Osteoblast (primary cell): ENCODE results near the gene EPM2AIP1. TPM values are rescaled to one million over a fixed set of nuclear protein-coding genes. Genes with fewer than 3 reads are reported as not detected.

Experiments used
- DNase-seq: peaks from one replicate; pipeline ENCODE4 v3.0.0; 2011; ENCODE audit warnings: low spot score, mixed read lengths; ENCODE audit not compliant: insufficient read length; ENCODE audit errors: missing footprints
- H2AFZ ChIP-seq: 2 replicates; pipeline ENCODE4 v1.6.0; 2011; ENCODE audit warnings: mild to moderate bottlenecking, low read length
- H3K27ac ChIP-seq: 2 replicates; pipeline ENCODE4 v1.5.1; 2011; ENCODE audit warnings: mild to moderate bottlenecking, low read depth, low read length, moderate library complexity
- H3K27me3 ChIP-seq: 2 replicates; pipeline ENCODE4 v1.6.0; 2012; ENCODE audit warnings: mild to moderate bottlenecking, control low read depth, inconsistent platforms, low read length, moderate library complexity; ENCODE audit not compliant: insufficient read depth
- H3K36me3 ChIP-seq: 2 replicates; pipeline ENCODE4 v1.5.1; 2011; ENCODE audit warnings: mild to moderate bottlenecking, low read length, control low read depth, moderate library complexity; ENCODE audit not compliant: insufficient read depth
- H3K4me1 ChIP-seq: 2 replicates; pipeline ENCODE4 v1.5.1; 2011; ENCODE audit warnings: mild to moderate bottlenecking, low read length, control low read depth, moderate library complexity; ENCODE audit not compliant: insufficient read depth
- H3K4me2 ChIP-seq: 2 replicates; pipeline ENCODE4 v1.6.0; 2011; ENCODE audit warnings: mild to moderate bottlenecking, low read length; ENCODE audit not compliant: insufficient read depth
- H3K4me3 ChIP-seq: fragments of 200-600 bp; sonication (generic); 3 replicates; pipeline ENCODE4 v1.5.1; 2012; ENCODE audit warnings: mild to moderate bottlenecking, low read length, inconsistent platforms; ENCODE audit not compliant: insufficient read depth
- H3K79me2 ChIP-seq: 2 replicates; pipeline ENCODE4 v1.6.0; 2012; ENCODE audit warnings: mild to moderate bottlenecking, low read length, control low read depth, inconsistent platforms; ENCODE audit not compliant: insufficient read depth
- H3K9me3 ChIP-seq: 2 replicates; pipeline ENCODE4 v1.5.1; 2011; ENCODE audit warnings: low read depth, low read length, control low read depth
- H4K20me1 ChIP-seq: 2 replicates; pipeline ENCODE4 v1.6.0; 2012; ENCODE audit warnings: mild to moderate bottlenecking, low read length, control low read depth; ENCODE audit not compliant: insufficient read depth
- total RNA-seq: library from RNA; depleted of rRNA; stranded (reverse); fragments of >200 nt; gene quantifications from 2 replicates; pipeline ENCODE4 v1.2.3, GENCODE V29; 2012
- TF ChIP-seq, protein P1 (sequence below): IDR thresholded peaks from 2 replicates; pipeline ENCODE4 v1.5.1; 2011; ENCODE audit warnings: mild to moderate bottlenecking, low read depth, low read length, moderate library complexity; ENCODE audit errors: extremely low read depth

The EPM2AIP1 gene
- total RNA-seq, 1 donor, result 22.8 TPM

DNA sequence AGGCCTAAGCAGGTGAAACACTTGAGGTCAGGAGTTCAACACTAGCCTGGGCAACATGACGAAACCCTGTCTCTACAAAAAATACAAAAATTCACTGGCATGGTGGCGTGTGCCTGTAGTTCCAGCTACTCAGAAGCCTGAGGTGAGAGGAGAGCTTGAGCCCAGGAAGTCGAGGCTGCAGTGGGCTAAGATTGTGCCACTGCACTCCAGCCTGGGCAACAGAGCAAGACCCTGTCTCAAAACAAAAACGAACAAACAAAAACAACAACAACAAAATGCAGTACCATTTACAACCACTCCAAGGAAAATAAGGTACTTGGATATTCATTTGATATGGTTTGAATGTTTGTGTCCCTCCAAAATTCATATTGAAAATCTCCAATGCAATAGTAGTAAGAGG is 32.4 kb downstream of the EPM2AIP1 start:
- Histone ChIP-seq H3K9me3 (no peaks in the 10 kb centered on the region), H3K4me3 (no peak overlapping the region), H2AFZ (no peak overlapping the region), H3K36me3 (no peaks in the 10 kb centered on the region), H3K79me2 (no peaks in the 10 kb centered on the region), H3K27me3 (no peaks in the 10 kb centered on the region), H3K27ac (no peak overlapping the region), H3K4me1 (peaks cover 14% of the 10 kb centered on the region), H4K20me1 (no peaks in the 10 kb centered on the region), H3K4me2 (no peak overlapping the region)
- DNase-seq, result no peak
- TF ChIP-seq, protein P1, sequence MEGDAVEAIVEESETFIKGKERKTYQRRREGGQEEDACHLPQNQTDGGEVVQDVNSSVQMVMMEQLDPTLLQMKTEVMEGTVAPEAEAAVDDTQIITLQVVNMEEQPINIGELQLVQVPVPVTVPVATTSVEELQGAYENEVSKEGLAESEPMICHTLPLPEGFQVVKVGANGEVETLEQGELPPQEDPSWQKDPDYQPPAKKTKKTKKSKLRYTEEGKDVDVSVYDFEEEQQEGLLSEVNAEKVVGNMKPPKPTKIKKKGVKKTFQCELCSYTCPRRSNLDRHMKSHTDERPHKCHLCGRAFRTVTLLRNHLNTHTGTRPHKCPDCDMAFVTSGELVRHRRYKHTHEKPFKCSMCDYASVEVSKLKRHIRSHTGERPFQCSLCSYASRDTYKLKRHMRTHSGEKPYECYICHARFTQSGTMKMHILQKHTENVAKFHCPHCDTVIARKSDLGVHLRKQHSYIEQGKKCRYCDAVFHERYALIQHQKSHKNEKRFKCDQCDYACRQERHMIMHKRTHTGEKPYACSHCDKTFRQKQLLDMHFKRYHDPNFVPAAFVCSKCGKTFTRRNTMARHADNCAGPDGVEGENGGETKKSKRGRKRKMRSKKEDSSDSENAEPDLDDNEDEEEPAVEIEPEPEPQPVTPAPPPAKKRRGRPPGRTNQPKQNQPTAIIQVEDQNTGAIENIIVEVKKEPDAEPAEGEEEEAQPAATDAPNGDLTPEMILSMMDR, result no peak

DNA sequence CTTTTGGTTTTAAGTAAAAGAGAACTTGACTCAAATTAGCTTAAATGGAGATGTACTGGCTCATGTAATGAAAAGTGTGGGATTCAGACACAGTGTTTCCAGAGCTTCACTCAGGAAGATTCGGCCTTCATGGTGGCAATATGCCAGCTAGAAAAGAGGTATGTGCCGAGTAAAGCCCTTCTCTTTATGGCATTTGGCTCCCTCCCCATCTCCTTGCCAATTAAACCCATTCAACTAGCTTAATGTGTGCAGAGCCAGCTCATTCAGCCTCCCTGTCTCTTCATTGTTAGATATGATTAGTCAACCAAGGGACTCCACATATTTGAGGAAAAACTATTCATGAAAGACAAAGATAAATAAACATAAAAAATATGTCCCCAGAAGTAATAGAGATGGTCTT is 33.1 kb downstream of the EPM2AIP1 start:
- DNase-seq, result peak; percentile 10
- H3K36me3 ChIP-seq, result no peaks in the 10 kb centered on the region
- H3K79me2 ChIP-seq, result no peaks in the 10 kb centered on the region
- no peaks in the 10 kb centered on the region for H3K27me3 ChIP-seq
- no peak overlapping the region for H3K4me2 ChIP-seq
- H3K4me3 ChIP-seq, result no peak overlapping the region
- no peaks in the 10 kb centered on the region for H3K9me3 ChIP-seq
- peak overlapping the region; percentile 7 for H2AFZ ChIP-seq
- H3K27ac ChIP-seq, result no peak overlapping the region
- TF ChIP-seq, protein P1, result no peak
- no peaks in the 10 kb centered on the region for H4K20me1 ChIP-seq
- H3K4me1 ChIP-seq, result peaks cover 14% of the 10 kb centered on the region

DNA sequence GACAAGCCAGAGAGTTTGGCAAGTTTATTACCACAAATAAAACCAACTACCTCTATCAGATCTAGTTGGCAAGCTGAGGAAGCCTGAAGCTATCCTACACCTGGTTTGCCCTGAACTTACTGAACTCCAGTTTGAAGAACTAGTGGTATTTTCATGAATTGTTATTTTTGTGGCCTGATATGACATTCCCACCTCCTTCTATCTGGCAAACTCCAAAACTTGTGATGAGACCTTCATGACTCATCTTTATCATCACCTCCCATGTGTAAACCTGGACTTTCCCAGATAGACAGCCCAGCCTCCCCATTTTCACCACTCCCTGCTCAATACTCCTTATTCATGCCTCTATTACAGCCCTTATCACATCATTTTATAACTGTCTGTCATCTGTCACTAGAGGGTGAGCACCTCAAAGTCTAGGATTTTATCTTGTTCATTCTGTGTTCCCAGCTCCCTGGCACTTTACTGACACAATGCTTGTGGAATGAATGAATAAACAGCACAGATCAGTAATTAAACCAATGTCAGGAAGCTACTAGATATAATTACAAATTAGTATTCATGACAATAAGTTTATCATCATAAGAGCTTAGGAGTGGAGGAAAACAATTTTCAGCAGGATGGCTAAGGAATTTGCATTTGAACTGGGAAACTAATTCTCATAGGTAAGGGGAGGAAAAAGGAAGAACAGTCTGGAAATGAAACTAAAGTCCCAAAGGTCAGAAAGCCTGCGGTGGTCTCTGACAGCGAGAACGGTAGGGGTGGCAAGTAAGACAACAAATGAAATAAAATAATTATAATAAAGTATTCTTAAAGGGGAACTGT is 34.9 kb downstream of the EPM2AIP1 start:
- DNase-seq, result peak; percentile 45
- peaks cover 14% of the 10 kb centered on the region for H3K4me1 ChIP-seq
- no peaks in the 10 kb centered on the region for H3K36me3 ChIP-seq
- H3K4me3 ChIP-seq, result no peak overlapping the region
- H3K27ac ChIP-seq, result peak overlapping the region; percentile 56
- no peaks in the 10 kb centered on the region for H3K9me3 ChIP-seq
- H4K20me1 ChIP-seq, result no peaks in the 10 kb centered on the region
- H3K4me2 ChIP-seq, result peak overlapping the region; percentile 60
- H3K27me3 ChIP-seq, result no peaks in the 10 kb centered on the region
- H2AFZ ChIP-seq, result no peak overlapping the region
- no peaks in the 10 kb centered on the region for H3K79me2 ChIP-seq
- TF ChIP-seq, protein P1, result no peak

DNA sequence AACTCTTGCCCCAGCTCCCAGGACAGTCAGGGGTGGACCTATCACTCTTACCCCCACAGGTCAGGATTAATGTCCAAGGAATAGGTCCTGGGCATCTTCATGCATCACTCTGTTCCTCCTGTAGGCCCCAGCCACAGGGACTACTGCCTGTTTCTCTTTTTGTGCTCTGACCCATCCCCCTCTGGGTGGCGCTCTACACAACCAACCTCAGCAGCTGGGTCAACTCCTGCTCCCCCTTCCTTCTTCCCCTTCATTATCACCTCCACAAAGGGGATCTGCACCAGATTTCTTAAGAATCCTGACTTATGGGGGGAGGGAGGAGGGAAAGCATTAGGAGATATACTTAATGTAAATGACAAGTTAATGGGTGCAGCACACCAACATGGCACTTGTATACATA is 35.9 kb downstream of the EPM2AIP1 start:
- Histone ChIP-seq H3K36me3 (no peaks in the 10 kb centered on the region), H3K27ac (no peak overlapping the region), H2AFZ (no peak overlapping the region), H4K20me1 (no peaks in the 10 kb centered on the region), H3K4me1 (peaks cover 14% of the 10 kb centered on the region), H3K9me3 (no peaks in the 10 kb centered on the region), H3K4me2 (no peak overlapping the region), H3K27me3 (no peaks in the 10 kb centered on the region), H3K4me3 (no peak overlapping the region), H3K79me2 (no peaks in the 10 kb centered on the region)
- TF ChIP-seq, protein P1, result no peak
- no peak for DNase-seq
